Measurements from ENCODE around the gene ZSCAN20. TPM values are rescaled to one million over a fixed set of nuclear protein-coding genes. Genes with fewer than 3 reads are reported as not detected.
"Not testable (repeated sequence)": the region's sequence is repeated elsewhere in the genome, so short reads cannot be mapped to it uniquely, and the experiment has no call there.

ZSCAN20 gene
- total RNA-seq, 1 donor from 2014 or later: 5.9 TPM

- DNase-seq (ENCODE audit: low read depth, low spot score): no peak
These were observed 5.0 kb downstream of the ZSCAN20 start for GRCh38 chr1:33477451-33477850.

- no peak for DNase-seq (ENCODE audit: low read depth, low spot score)
These were observed 10.0 kb downstream of the ZSCAN20 start for GRCh38 chr1:33482412-33482811.

DNA sequence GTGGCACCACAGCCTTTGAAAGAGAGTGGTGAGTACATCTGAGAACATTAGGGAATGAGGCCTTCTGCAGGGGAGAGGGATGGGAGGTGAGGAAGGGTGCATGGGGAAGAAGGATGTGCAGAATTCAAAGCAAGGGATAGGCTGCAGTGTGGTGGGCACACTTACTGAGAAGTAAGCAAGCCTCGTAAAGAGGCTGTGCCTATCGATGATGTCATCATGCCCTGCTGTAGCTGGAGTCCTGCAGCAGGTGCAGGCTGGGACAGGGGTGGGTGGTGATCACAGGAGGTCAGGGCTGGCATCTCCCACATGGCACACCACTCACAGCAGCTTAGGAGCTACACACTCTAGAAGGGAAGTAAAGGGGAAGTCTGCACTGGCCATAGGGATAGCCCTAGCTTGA is 16.2 kb downstream of the ZSCAN20 start:
- no peak for DNase-seq (ENCODE audit: low read depth, low spot score)

GRCh38 chr1:33494929-33495328 is 22.5 kb downstream of the ZSCAN20 start:
- DNase-seq (ENCODE audit: low read depth, low spot score): no peak

- no peak for DNase-seq (ENCODE audit: low read depth, low spot score)
These were observed 25.0 kb downstream of the ZSCAN20 start for GRCh38 chr1:33497410-33497809.

DNA sequence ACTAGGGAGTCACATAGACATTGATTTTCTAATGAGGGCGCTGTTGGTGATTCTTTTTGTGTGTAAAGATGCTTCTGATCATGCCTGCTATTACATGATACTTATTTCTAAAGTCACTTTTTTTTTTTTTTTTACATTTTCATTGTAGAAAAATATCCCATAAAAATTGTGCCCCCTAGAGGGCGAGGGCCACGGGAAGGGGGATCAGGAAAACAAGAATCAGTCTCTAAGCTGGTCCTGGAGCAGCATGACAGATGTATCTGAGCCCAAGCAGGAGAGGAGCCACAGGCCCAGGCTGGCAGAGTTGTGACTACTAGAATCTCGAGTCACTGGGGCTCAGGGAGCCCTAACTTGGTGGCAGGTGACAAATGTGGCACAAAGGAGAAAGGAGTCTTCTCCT is 28.1 kb downstream of the ZSCAN20 start:
- no peak for DNase-seq (ENCODE audit: low read depth, low spot score)

- DNase-seq (ENCODE audit: low read depth, low spot score): no peak
These were observed 28.9 kb downstream of the ZSCAN20 start for GRCh38 chr1:33501309-33501708.

DNA sequence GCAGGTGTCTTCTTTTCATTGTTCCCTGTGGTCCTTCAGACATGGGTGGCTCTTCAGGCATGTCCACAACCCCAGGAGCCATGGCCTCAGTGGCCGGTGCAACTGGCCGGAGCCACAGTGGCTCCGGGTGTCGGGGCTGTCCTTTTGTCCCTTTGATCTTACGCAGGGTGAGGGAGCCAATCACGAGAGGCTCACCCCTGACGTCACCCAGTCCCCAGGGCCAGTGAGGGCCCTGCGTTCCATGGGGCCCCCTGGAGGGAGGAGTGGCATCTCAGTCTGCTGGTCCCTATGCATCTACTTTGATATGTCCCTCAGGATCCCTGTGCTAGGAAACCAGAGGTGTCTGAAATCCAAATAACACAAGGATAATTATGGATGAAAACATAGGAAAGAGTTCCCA is 29.3 kb downstream of the ZSCAN20 start:
- no peak for DNase-seq (ENCODE audit: low read depth, low spot score)

DNA sequence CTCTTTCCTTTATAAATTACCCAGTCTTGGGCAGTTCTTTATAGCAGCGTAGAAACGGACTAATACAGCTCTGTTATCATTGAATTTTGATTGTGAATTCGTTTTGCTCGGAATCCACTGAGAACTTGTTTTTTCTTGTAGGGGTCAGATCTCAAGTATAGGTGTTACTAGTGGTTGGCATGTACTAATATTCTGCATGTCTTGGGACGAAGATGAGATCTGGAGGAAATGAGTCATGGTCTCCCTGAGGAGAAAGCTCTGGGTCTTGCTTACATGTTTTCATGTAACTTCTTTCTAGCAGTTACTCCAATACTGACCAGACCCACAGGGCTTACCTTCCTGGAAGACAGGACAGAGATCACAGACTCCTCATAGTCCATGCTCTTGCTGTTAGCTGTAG is 30.3 kb downstream of the ZSCAN20 start:
- no peak for DNase-seq (ENCODE audit: low read depth, low spot score)

GRCh38 chr1:33503506-33503905 is 31.1 kb downstream of the ZSCAN20 start:
- no peak for DNase-seq (ENCODE audit: low read depth, low spot score)

- DNase-seq (ENCODE audit: low read depth, low spot score): no peak
These were observed 35.2 kb downstream of the ZSCAN20 start for GRCh38 chr1:33507661-33508060.

DNA sequence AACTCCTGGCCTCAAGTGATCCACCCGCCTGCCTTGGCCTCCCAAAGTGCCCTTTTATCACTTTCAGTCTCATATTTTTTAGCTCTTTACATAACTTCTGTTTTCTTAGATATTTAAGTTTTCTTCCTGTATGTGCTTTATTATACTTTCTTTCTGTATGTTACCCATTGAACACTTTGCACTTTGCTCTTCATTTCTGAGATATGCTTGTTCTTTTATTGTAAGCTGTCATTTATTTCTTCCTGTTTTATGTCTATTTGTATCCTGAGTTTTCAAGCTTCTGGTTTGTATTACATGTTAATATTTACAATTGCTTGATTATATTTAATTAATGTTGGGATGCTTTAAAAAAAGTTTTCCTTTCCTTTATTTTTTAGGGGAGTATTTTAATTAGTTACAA is 35.7 kb downstream of the ZSCAN20 start:
- no peak for DNase-seq (ENCODE audit: low read depth, low spot score)

- not testable (repeated sequence) for DNase-seq (ENCODE audit: low read depth, low spot score)
These were observed 36.8 kb downstream of the ZSCAN20 start for GRCh38 chr1:33509276-33509675.

DNA sequence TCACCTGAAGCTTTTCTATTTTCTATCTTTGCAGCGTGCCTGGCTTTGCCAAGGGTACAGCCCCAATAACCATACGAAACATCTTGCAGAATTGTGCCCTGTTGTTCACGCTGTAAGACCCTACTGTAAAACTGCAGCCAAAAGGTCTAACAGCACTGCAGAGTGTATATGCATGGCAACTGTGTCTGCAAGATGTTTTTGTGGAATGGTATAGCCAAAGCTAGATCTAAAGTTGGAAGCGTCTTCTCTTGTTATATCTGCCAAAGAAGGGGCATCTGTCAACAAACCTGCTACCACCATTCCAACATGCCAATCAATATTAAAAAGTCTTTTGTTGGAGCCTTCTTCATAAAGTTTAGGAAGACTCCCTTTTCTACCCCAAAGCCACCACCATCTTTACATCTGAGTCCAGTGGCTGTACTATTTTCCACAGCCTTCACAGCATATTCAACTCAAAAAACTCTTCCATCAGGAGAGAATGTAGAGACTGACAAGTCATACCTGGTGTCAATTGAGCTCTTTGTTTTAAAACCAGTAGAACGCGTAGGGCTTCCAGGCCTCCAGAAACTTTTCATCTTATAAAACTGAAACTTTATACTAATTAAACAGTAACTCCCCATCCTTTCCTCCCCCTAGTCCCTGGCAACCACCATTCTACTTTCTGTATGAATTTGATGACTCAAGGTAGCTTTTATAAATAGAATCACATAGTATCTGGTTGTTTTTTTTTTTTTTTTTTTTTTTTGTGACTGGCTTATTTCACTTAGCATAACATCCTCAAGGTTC is 40.0 kb downstream of the ZSCAN20 start:
- no peak for DNase-seq (ENCODE audit: low read depth, low spot score)

DNA sequence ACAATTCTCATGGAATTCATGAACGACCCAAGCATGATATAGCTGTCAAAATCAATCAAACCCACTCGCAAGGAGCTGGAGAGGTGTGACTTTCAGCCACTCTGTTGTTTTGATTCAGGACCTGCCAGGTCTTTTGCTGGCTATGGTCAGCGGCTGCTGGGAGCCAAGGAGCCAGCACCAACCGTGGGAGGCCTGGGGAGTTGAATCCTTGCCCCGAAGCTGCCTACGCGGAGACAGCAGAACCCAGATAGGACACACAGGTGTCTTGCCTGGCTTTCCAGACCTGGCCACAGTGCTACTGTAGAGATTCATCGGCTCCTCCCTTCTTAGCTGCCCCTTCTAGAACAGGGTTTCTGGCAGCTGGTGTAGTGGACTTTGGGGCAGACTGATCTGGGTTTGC is 42.7 kb downstream of the ZSCAN20 start:
- no peak for DNase-seq (ENCODE audit: low read depth, low spot score)

GRCh38 chr1:33515607-33516006 is 43.2 kb downstream of the ZSCAN20 start:
- DNase-seq (ENCODE audit: low read depth, low spot score): no peak

- DNase-seq (ENCODE audit: low read depth, low spot score): no peak
These were observed 44.0 kb downstream of the ZSCAN20 start for GRCh38 chr1:33516428-33516827.

- no peak for DNase-seq (ENCODE audit: low read depth, low spot score)
These were observed 44.6 kb downstream of the ZSCAN20 start for GRCh38 chr1:33516891-33517567.

DNA sequence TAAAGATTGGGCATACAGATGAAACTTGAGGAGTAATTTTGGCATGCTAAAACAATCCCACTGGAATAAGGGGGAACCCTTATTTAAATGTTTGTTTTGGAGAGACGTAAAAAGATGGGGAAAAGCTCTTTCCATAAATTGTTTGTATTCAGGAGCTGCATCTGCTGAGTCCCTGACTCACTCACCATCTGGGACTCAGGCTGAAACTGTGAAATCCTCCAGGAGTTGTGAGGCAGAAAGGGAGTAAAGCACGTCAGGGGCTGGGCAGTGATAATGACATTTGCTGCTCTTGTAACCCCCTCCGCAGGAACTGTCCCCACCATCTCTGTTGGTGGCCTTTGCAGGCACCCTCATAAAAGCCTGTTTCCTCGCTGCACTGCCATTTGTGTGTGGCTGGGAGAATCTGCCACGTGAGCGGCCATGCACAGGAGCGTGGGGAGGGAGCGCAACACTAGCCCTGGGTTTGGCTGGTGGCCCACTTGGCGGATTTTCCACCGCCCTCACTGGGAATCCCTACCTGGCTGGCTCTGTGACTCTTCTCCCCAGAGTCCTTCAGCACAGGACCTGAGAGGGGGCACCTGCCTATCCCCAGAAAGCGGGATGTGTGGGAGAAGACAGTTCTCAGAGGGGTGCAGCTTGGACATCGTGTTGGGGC is 45.3 kb downstream of the ZSCAN20 start:
- DNase-seq (ENCODE audit: low read depth, low spot score): no peak

- no peak for DNase-seq (ENCODE audit: low read depth, low spot score)
These were observed 46.9 kb downstream of the ZSCAN20 start for GRCh38 chr1:33519240-33519884.

- no peak for DNase-seq (ENCODE audit: low read depth, low spot score)
These were observed 52.1 kb downstream of the ZSCAN20 start for GRCh38 chr1:33524586-33524985.

DNA sequence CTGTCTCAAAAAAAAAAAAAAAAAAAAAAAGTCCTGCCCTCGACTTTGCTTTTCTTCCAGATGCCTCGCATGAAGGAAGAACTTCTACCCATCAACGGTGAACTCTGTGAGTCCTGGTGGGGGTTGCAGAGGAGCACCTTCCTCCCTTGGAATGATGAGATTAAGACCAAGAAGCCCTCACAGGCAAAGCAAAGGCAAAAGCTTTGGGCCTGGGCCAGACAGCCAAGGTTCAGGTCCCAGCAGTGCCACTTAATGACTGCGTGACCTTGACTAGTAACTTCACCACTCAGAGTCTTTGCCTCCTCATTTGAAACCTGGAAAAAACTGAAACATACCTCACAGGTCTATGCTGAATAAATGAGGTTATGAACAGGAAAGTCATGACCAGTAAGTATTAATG is 55.5 kb downstream of the ZSCAN20 start:
- no peak for DNase-seq (ENCODE audit: low read depth, low spot score)

All from pulmonary artery endothelial cell (primary cell).